Left lung (tissue), 10 donors: Measurements from ENCODE around the gene TP53TG5. TPM values are rescaled to one million over a fixed set of nuclear protein-coding genes. Genes with fewer than 3 reads are reported as not detected.
A peak's percentile ranks its signal among the peaks of the same experiment; 100 is the strongest.

Source experiments
- ATAC-seq: fragments of 200-7000 bp; cut with Tn5 transposase; one replicate; pipeline ENCODE4 v1.9.1; 2020; ENCODE audit warnings: moderate library complexity
- DNase-seq, 4 donors: peaks; one replicate each; pipeline ENCODE4 v3.0.0-alpha.2; 2013 to 2020
- H3K27ac ChIP-seq, 2 donors: fragments of 200-600 bp; sonication (generic) in 1 of 2; one replicate each; pipeline versions ENCODE4 v1.5.0 to v1.8.0; 2020 to 2021
- H3K27me3 ChIP-seq, 2 donors: fragments of 200-600 bp; sonication (generic) in 1 of 2; one replicate each; pipeline versions ENCODE4 v1.5.0 to v1.8.0; 2020 to 2021
- H3K36me3 ChIP-seq, 2 donors: fragments of 200-600 bp; sonication (generic) in 1 of 2; one replicate each; pipeline versions ENCODE4 v1.5.0 to v1.8.0; 2020 to 2021
- H3K4me1 ChIP-seq, 2 donors: fragments of 200-600 bp; one replicate each; pipeline ENCODE4 v1.8.0; 2021
- H3K4me3 ChIP-seq, 2 donors: fragments of 200-600 bp; sonication (generic) in 1 of 2; one replicate each; pipeline versions ENCODE4 v1.5.0 to v1.8.0; 2020 to 2021; ENCODE audit warnings: mild to moderate bottlenecking in 1 of 2
- H3K9me3 ChIP-seq, 2 donors: fragments of 200-600 bp; sonication (generic) in 1 of 2; one replicate each; pipeline versions ENCODE4 v1.5.0 to v1.8.0; 2020 to 2021
- intact Hi-C, 2 donors: fragments of 100-400 bp; cut with DNase I; formaldehyde crosslinking; loops; one replicate each; pipeline versions ENCODE4 v1.11.2 to v1.14.2; 2022
- polyA plus RNA-seq, 6 donors: library from polyadenylated mRNA; unstranded; fragments of 120-200 nt; gene quantifications; one replicate each; pipeline ENCODE4 v1.2.1, GENCODE V29; 2013; ENCODE audit not compliant: insufficient read length in 6 of 6
- total RNA-seq, 2 donors: library from RNA; stranded (reverse); fragmentation: NEBNext Ultra II Directional; extraction: Animal tissue kit (Norgen Biotek cat#: 25700); gene quantifications; one replicate each; pipeline ENCODE4 v1.2.1, GENCODE V29; 2021
- TF ChIP-seq, protein P1 (sequence below), 2 donors: fragments of 200-600 bp; sonication (generic) in 1 of 2; IDR thresholded peaks; one replicate each; pipeline versions ENCODE4 v1.5.0 to v1.8.0; 2021; ENCODE audit warnings: antibody characterized with exemption in 2 of 2
- donor health status: DM: no; HTN: yes; CAD: no.
- donor health status: DM: no; HTN: no; CAD: no.

The TP53TG5 gene
- total and polyA plus RNA-seq, 8 donors: 0.44 to 2.0 (median 1.6) TPM; not detected in 1

DNA sequence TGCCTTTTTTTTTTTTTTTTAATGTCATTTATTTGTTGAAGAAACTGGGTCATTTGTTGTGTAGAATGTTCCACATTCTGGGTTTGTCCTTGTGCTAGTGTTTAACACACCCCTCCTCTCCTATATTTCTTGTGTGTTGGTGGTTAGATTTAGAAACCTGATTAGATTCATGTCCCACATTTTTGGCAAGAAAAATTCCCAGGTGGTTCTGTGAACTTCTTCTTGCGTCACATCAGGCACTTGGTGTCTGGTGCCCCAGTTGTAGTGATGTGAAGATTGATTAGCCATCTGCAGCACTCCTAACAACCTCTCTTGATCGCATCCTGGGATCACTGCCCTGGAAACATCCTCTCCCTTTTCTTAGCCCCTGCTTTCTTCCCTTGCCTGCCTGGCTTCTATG lies 45.6 kb upstream of the TP53TG5 start:
- no peak for DNase-seq
- H3K9me3 ChIP-seq: no peaks in the 10 kb centered on the region
- H3K4me3 ChIP-seq: no peak overlapping the region
- H3K27ac ChIP-seq: no peak overlapping the region
- intact Hi-C loops: no loop called here
- ATAC-seq: no peak
- no peaks in the 10 kb centered on the region for H3K27me3 ChIP-seq
- peaks cover 7 to 12% of the 10 kb centered on the region in 2 donors for H3K4me1 ChIP-seq
- H3K36me3 ChIP-seq: peaks cover 0 to 85% of the 10 kb centered on the region in 2 donors
- TF ChIP-seq, protein P1, sequence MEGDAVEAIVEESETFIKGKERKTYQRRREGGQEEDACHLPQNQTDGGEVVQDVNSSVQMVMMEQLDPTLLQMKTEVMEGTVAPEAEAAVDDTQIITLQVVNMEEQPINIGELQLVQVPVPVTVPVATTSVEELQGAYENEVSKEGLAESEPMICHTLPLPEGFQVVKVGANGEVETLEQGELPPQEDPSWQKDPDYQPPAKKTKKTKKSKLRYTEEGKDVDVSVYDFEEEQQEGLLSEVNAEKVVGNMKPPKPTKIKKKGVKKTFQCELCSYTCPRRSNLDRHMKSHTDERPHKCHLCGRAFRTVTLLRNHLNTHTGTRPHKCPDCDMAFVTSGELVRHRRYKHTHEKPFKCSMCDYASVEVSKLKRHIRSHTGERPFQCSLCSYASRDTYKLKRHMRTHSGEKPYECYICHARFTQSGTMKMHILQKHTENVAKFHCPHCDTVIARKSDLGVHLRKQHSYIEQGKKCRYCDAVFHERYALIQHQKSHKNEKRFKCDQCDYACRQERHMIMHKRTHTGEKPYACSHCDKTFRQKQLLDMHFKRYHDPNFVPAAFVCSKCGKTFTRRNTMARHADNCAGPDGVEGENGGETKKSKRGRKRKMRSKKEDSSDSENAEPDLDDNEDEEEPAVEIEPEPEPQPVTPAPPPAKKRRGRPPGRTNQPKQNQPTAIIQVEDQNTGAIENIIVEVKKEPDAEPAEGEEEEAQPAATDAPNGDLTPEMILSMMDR (IDR thresholded peaks at IDR 0.05): no peak

DNA sequence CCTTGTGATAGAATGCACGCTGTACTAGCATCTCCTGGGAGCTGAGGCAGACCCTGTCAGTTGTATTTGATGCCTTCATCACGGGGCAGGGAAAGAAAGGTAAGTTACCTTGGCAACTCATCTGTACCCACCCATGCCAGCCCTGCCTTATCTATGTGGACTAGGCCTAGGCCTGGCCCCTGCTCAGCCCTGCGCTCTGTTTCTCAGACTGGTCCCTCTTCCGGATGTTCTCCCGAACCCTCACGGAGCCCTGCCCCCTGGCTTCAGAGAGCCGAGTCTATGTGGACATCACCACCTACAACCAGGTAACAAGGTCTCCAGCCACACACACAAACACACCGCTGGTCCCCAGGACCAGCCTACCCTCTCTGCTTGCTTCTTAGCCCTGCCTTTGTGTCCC lies 42.0 kb upstream of the TP53TG5 start:
- peaks cover 14 to 42% of the 10 kb centered on the region in 2 donors for H3K4me1 ChIP-seq
- no peak for DNase-seq
- TF ChIP-seq, protein P1 (IDR thresholded peaks at IDR 0.05): no peak
- no peak for ATAC-seq
- H3K36me3 ChIP-seq: peaks cover 0 to 69% of the 10 kb centered on the region in 2 donors
- H3K27ac ChIP-seq: peak overlapping the region in 1 of 2 donors; percentile 67
- intact Hi-C loops: no loop called here
- no peaks in the 10 kb centered on the region for H3K27me3 ChIP-seq
- no peaks in the 10 kb centered on the region for H3K9me3 ChIP-seq
- H3K4me3 ChIP-seq: no peak overlapping the region

DNA sequence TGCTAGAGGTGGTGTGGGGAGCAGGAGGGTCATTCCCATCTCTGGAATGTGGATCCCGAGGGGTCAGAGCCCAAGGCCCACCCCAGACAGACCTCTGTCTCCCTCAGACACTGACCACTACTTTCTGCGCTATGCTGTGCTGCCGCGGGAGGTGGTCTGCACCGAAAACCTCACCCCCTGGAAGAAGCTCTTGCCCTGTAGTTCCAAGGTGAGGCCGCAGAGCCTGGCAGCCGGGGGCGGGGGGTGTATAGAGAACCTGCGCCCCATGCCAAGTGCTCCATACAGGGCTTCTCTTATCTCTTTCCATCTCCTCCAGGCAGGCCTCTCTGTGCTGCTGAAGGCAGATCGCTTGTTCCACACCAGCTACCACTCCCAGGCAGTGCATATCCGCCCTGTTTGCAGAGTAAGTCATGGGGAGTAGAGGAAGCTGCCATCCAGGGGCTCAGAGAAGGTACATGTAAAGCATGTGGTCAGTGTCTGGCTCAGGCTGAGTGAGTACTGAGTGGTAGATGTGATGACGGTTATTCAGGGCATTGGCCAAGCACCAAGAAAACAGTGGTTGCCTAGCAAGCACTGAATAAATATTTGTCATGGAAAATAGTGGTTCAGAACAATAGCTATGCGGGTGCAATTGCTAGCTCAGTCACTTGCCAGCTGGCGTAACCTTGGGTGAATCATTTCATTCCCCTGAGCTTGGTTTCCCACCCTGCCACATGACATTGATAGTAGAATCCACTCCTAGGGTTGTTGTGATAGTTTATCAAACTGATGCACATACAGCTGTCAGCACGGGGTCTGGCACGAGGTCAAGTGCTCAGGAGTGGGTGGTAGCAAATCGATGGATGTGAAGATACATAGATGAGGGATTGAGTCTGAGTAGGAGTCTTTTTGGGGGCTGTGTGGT lies 41.3 kb upstream of the TP53TG5 start:
- H3K36me3 ChIP-seq: peaks cover 0 to 62% of the 10 kb centered on the region in 2 donors
- H3K27me3 ChIP-seq: no peaks in the 10 kb centered on the region
- peak overlapping the region; percentile 4 to 67 for H3K27ac ChIP-seq
- no peak overlapping the region for H3K4me3 ChIP-seq
- DNase-seq (peak in 1 of 4 donors; percentile 61), ATAC-seq (peak; percentile 83)
- peaks cover 14 to 42% of the 10 kb centered on the region in 2 donors for H3K4me1 ChIP-seq
- TF ChIP-seq, protein P1 (IDR thresholded peaks at IDR 0.05): no peak
- intact Hi-C loops: no loop called here
- no peaks in the 10 kb centered on the region for H3K9me3 ChIP-seq

DNA sequence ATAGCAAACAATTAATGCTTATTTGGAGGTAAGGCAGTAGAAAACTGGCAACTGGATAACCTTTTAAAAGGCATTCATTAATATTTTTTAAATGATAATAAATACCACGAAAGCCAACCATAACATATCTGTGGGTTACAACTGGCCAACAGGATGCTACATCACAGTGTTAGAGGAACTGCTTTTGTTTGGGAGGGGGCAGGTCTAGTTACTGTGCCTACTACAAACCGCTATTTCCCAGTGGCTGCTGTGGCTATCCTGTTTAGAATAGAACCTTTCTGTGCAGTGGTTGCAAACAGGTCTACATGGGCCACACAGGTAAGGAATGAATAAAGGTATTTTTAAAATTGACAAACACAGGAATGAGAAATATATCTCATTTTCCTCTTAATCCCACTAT lies 38.8 kb upstream of the TP53TG5 start:
- TF ChIP-seq, protein P1 (IDR thresholded peaks at IDR 0.05): no peak
- no peak overlapping the region for H3K27ac ChIP-seq
- no peak for ATAC-seq
- H3K4me1 ChIP-seq: peaks cover 14 to 42% of the 10 kb centered on the region in 2 donors
- H3K4me3 ChIP-seq: peak overlapping the region; percentile 74 to 80
- H3K9me3 ChIP-seq: no peaks in the 10 kb centered on the region
- no peak for DNase-seq
- H3K36me3 ChIP-seq: peaks cover 0 to 38% of the 10 kb centered on the region in 2 donors
- intact Hi-C loops: no loop called here
- no peaks in the 10 kb centered on the region for H3K27me3 ChIP-seq
